T-helper 22 cell (primary cell): ENCODE results near the gene HACD2.
"Not testable (repeated sequence)": the region's sequence is repeated elsewhere in the genome, so short reads cannot be mapped to it uniquely, and the experiment has no call there.

Experiments
- DNase-seq: peaks from one replicate; pipeline ENCODE4 v3.0.0-alpha.2; 2020; ENCODE audit warnings: low read depth

The HACD2 gene

GRCh38 chr3:123584988-123585937 lies at the start of gene HACD2:
Gene HACD2 (minus strand): TSS chr3:123585053. CDS start chr3:123585027, 26 bp downstream.
- peak; percentile 90 for DNase-seq

DNA sequence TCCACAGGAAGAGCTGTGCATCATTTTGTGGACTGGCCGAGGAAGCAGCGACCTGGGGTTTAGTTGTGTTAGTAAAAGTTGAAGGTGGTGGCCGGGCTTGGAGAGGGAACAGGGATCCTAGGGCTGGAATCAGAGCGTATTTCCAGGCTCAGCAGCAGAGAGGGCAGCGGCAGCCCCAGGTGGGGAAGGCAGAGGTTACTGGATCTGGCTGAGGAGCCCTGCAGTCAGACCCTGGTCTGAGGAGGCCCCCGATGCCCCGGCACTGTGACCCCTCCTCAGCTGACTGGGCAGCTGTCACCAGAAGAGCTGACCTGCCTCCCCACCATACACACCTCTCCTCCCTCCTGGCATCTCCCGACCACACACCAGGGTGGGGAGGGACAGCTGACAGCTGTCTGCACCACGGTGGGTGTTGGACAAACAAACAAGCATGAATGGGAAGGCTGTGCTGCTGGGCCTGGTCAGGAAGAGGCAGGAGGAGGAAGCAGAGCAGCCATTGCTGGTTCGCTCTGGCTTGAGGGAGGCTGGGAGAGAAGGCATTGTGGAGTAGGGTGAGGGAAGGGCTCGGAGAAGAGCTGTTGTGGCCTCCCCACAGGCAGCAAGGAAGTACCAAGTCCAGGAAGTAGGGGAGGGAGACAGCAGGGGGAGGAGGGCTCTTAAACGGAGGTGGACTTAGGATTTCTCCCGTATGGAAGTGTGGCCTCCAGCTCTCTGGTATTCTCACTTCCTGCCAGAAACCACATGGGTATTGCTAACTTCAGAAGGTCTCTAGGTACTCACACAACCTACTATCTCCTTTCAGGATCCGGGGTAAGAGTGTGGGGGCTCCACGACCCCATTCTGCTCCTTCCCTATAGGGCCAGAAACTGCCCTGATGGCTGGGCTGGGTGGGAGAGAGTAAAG lies 49.5 kb upstream of the HACD2 start:
- no peak for DNase-seq

DNA sequence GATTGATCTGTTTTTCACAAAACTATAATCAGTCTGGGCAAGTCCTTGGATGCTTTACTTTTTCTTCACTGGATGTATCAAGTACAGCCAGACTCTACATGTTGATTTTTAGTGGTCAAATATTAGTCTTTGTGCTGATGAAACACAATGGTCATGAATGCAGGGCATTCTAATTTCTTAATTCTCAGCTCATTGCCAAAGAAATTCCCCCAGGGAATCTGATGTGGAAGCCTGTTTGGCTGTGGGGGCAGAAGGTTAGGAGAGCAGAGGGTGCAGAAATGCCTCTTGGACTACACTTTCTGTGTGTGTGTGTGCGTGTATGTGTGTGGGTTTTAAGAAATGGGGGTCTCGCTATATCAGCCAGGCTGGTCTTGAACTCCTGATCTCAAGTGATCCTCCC lies 48.7 kb upstream of the HACD2 start:
- DNase-seq, result no peak

GRCh38 chr3:123632161-123632655 lies 47.4 kb upstream of the HACD2 start:
- no peak for DNase-seq

DNA sequence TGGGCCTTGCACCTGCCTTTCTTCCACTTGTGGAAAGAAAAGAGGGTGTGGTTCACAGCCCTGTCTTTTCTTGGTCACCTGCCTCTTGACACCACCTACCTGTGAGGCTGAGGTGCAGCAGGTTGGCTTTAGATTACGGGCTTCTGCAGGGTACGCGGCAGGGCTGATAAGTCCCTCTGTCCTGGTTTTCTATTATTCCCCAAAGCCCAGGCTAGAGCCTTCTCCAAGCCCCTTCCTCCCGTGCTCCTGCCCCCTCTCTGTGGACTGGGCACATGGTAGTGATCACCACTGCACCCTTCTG lies 44.8 kb upstream of the HACD2 start:
- no peak for DNase-seq

- DNase-seq, result no peak
Measured at GRCh38 chr3:123628996-123629746, 44.3 kb upstream of the HACD2 start.

DNA sequence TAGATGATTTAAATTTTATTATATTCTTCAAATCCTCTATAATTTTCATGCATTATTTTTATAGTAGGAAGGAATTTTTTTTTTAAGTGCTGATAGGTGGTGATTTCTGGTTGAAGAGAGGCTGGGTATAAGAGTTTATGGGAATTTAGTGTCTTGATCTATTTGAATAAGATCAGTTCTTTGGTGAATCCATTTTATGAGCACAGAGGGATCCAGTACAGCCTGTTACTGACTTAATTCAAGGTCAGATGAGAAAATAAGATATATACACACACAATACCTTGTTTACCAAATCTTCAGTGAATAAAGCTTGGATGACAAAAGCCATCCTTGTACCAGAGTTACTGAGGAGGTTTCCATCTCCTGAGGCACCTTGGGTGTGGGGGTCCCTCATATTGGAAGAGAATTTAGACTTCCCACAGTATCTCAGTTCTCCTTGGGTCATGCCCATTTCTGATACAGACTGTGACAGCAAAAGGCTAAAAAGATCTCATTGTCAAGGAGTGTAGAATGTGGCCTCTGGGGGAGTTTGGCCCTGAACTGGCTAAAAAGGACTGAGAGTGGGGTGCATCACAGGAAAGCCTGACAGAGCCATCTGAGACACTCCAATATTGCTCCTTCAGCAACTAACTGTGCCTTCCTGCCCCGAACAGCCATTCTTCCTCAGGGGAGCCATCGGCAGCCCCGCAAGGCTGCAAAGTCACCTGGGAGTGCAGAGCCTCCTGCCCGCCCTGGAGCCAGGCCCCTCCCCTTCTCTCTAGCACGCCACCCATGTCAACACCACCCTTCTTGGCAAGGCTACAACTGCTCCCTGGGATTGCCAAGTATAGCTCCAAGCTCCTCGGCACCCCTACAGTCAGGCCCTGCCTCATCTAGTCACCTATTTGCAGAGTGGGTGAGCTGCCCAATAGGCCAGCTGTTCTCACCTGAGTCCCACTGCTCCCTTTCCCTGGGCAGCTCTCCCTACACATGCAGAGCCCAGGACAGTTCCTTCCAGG lies 43.1 kb upstream of the HACD2 start:
- no peak for DNase-seq

DNA sequence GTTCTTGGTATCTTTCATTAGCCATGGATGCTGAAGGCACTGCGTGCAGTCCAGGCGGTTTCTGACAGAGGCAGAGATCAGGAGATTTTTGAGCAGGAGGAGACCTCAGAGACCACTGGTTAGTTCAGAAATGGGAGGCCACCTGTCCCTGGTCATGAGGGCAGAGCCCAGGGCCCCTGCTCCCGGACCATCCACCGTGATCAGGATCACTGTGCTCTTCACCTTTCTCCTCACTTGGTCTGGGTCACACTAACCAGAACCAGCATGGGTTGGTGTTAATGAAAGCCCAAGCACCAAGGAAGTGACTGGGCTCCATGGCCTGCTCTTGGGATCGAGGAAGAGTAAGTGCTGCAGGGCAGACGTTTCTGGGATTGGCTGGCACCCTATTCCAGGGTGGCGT lies 42.0 kb upstream of the HACD2 start:
- DNase-seq, result no peak

DNA sequence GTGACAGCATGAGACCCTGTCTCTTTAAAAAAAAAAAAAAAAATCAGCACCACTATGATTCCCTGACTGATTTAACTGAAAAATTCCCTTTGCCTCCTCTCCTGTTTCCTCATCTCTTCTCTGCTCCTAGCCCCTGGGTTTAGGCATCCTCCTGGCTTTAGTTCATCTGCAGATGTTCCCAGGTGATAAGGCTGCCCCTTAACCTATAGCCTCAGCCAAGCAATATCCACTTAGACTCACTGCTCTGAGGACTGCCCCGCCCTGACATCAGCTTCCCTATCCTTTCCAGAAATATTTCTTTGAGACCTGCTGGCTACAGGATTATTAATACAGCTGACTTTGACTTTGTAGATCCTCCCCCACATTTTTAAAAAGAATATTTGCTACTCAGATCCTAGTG lies 39.4 kb upstream of the HACD2 start:
- DNase-seq, result no peak

DNA sequence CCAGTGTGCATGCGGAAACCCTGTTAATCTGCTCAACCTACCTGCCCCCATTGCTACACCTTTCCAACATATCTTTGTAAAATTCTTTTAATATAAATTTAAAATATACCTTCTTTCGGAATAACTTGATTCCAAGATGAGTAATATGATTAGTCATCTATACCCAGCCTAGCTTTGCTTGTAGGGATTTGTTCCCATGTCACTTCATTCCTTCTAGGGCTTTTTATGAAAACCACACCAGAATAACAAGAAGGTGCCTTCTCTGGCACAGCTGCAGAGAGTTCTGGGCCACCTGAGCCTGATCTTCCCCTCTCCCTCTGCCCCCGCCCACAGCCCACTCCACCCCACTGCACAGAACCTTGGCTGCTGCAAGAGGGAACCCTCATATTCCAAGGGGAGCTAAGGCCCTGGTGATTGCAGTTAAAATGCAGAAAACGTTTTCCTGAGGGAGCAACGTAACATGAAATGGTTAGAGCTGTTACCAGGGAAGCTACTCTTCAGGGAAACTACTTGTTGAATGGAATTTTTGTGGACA lies 38.6 kb upstream of the HACD2 start:
- DNase-seq, result no peak

DNA sequence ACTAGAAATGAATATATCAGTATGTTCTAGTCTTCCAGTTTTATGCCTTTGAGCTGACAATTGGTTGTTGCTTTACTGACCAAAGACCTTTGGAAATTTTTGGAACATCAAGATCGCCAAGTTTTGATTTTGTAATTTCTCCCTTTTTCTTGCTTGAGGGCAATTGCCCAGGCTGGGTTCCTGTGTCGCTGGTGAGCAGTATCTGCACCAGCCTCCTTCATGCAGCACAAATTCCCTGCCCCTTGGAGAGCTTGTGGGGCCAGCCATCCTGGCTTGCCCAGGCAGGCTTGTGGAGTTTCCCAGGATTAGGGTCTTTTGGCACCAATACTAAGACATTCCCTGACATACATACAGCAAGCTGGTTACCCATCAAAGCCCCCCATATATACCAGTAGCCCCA lies 37.9 kb upstream of the HACD2 start:
- no peak for DNase-seq

DNA sequence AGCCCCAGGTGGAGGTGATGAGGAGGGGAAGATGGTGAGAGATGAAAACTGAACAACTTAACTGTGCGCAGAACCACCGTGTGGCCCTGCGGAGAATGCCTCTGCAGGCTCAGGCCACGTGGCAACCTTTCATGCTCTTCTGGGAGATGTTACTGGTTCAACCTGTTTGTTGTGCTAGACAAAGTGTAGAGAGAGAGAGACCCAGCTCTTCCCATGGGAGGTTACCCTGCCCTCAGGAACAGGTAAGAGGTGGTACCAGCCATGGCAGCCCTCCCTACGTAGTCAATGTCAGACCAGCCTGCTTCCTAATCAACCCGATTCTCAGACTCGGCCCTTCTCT lies 37.0 kb upstream of the HACD2 start:
- no peak for DNase-seq

DNA sequence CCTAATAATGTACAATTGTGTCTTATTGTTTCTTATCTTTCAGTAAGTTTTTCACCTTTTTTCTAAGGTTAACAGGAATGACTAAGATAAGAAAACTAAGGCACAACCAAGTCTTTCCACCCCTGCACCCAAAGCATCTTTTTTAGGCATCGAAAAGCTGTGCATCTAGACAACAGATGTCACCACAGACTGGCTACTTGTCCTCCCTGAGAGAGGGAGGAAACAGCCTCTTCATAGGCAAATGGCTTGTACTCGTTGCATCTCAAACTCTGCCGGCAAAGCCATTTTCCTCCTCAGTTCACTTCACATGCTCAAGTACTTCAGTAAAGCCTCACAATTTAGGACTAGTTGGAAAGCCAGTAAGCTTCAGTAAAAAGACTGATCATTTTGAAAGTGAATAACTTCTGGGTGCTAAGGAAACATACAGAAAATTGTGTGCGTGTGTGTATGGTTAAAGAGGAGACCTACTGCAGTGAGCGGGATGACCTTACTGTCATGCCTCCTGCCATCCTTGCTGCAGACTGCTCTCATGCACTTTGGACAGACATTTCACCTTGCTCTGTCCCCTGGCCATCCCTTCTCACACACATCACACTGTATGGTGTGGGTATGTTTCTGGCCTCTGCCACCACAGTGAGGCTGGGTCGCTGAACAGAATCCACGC lies 36.5 kb upstream of the HACD2 start:
- DNase-seq, result no peak

DNA sequence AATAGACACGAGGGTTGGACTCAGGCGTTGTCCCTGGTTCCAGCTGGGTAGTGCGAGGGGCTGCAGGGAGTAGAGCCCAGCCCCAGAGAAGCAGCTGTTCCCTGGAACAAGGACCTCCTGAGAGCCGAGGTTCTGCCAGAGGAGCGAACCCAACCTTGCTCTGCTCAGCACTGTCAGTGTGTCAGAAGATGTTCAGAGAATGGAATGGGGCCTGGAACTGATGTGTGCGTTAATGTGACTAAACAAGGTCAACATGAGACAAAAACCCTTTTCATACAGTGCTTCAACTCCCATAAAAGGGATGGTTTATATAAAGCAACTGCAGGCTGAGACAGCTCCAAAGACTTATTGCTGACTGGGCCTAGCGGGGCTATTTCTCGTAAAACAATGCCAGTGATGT lies 35.5 kb upstream of the HACD2 start:
- no peak for DNase-seq

- no peak for DNase-seq
Measured at GRCh38 chr3:123618768-123619484, 34.1 kb upstream of the HACD2 start.

- no peak for DNase-seq
Measured at GRCh38 chr3:123618076-123618708, 33.3 kb upstream of the HACD2 start.

DNA sequence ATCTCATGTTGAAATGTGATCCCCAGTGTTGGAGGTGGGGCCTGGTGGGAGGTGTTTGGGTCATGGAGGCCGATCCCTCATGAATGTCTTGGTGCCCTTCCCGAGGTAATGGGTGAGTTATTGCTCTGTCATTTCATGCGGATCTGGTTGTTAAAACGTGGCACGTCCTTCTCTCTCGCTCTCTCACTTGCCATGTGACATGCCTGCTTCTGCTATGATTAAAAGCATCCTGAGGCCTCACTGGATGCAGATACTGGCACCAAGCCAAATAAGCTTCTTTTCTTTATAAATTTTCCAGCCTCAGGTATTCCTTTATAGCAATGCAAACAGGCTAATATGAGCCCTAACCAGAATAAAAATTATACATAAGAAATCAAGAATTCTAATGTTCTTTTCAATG lies 31.7 kb upstream of the HACD2 start:
- DNase-seq, result no peak

- DNase-seq, result no peak
Measured at GRCh38 chr3:123613543-123613942, 28.7 kb upstream of the HACD2 start.

DNA sequence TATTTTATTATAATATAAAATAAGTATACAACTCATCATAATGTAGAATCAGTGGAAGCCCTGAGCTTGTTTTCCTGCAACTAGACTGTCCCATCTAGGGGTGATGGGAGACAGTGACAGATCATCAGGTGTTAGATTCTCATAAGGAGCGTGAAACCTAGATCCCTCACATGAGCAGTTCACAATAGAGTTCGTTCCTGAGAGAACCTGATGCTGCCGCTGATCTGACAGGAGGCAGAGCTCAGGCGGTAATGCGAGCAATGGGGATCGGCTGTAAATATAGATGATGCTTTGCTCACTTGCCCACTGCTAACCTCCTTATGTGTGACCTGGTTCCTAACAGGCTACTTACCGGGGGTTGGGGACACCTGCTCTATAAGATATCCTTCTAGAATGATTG lies 26.8 kb upstream of the HACD2 start:
- not testable (repeated sequence) for DNase-seq
